Right ventricle myocardium superior (tissue), 1 donor: ENCODE results near the gene SEC31A. TPM values are rescaled to one million over a fixed set of nuclear protein-coding genes. Genes with fewer than 3 reads are reported as not detected.

Experiments
- ATAC-seq: fragments of 200-7000 bp; cut with Tn5 transposase; one replicate; pipeline ENCODE4 v1.9.1; 2020; ENCODE audit warnings: mild to moderate bottlenecking; ENCODE audit not compliant: poor library complexity
- DNase-seq: peaks from one replicate; pipeline ENCODE4 v3.0.0-alpha.2; 2020
- intact Hi-C: fragments of 100-400 bp; cut with DNase I; formaldehyde crosslinking; loops from one replicate; pipeline ENCODE4 v1.11.2; 2022
- total RNA-seq: library from RNA; stranded (reverse); fragmentation: NEBNext Ultra II Directional; extraction: Animal tissue kit (Norgen Biotek cat#: 25700); gene quantifications from one replicate; pipeline ENCODE4 v1.2.1, GENCODE V29; 2021
- donor health status: DM: no; HTN: yes; CAD: no; lungs with severe emphysema.

The SEC31A gene
- total RNA-seq, 1 donor from 2014 or later: 82.1 TPM

GRCh38 chr4:82784681-82785610 is 106.0 kb downstream of the SEC31A start:
- no peak for ATAC-seq
- no peak for DNase-seq
- intact Hi-C loops: no loop called here

GRCh38 chr4:82782626-82783345 is 108.2 kb downstream of the SEC31A start:
- ATAC-seq (no peak), DNase-seq (no peak)
- intact Hi-C loops: no loop called here

GRCh38 chr4:82780752-82781231 is 110.2 kb downstream of the SEC31A start:
- peak; percentile 71 for ATAC-seq
- DNase-seq: peak; percentile 88
- intact Hi-C loops: no loop called here

- no peak for DNase-seq
- no peak for ATAC-seq
- intact Hi-C loops: no loop called here
Observed at GRCh38 chr4:82780170-82780751, 110.7 kb downstream of the SEC31A start.

GRCh38 chr4:82779032-82779431 is 111.9 kb downstream of the SEC31A start:
- intact Hi-C loops: no loop called here
- no peak for DNase-seq
- ATAC-seq: no peak

GRCh38 chr4:82777857-82778525 is 113.0 kb downstream of the SEC31A start:
- no peak for ATAC-seq
- intact Hi-C loops: no loop called here
- DNase-seq: no peak

GRCh38 chr4:82776925-82777542 is 113.9 kb downstream of the SEC31A start:
- ATAC-seq (no peak), DNase-seq (no peak)
- intact Hi-C loops: no loop called here

- intact Hi-C loops: no loop called here
- no peak for ATAC-seq
- DNase-seq: no peak
Observed at GRCh38 chr4:82775243-82775642, 115.7 kb downstream of the SEC31A start.

GRCh38 chr4:82774711-82775171 is 116.2 kb downstream of the SEC31A start:
- no peak for DNase-seq
- peak; percentile 72 for ATAC-seq
- intact Hi-C loops: no loop called here

GRCh38 chr4:82773057-82773456 is 117.9 kb downstream of the SEC31A start:
- DNase-seq: no peak
- no peak for ATAC-seq
- intact Hi-C loops: no loop called here

- intact Hi-C loops: no loop called here
- ATAC-seq (peak; percentile 51), DNase-seq (no peak)
Observed at GRCh38 chr4:82770607-82771006, 120.3 kb downstream of the SEC31A start.

Other genes starting within 250 kb of the SEC31A start
- 4.9 TPM for gene SCD5, start 92.4 kb downstream of the SEC31A start, total RNA-seq
- gene THAP9, start 9.6 kb upstream of the SEC31A start, total RNA-seq: 5.6 TPM
- 7.4 TPM for gene LIN54, start 119.7 kb upstream of the SEC31A start, total RNA-seq
- 47.4 TPM for gene COPS4, start 144.0 kb upstream of the SEC31A start, total RNA-seq
- 0.75 TPM for gene PLAC8, start 223.6 kb upstream of the SEC31A start, total RNA-seq